Right ventricle myocardium inferior (tissue), 1 donor: Measurements from ENCODE around the gene CCSER2. TPM values are rescaled to one million over a fixed set of nuclear protein-coding genes. Genes with fewer than 3 reads are reported as not detected.

Experiments
- ATAC-seq: fragments of 200-7000 bp; cut with Tn5 transposase; one replicate; pipeline ENCODE4 v1.9.1; 2020; ENCODE audit warnings: mild to moderate bottlenecking, moderate library complexity
- DNase-seq: peaks from one replicate; pipeline ENCODE4 v3.0.0; 2021; ENCODE audit errors: missing footprints
- intact Hi-C: fragments of 100-400 bp; cut with DNase I; formaldehyde crosslinking; loops from one replicate; pipeline ENCODE4 v1.11.0; 2022
- total RNA-seq: library from RNA; stranded (reverse); fragmentation: NEBNext Ultra II Directional; extraction: Animal tissue kit (Norgen Biotek cat#: 25700); gene quantifications from one replicate; pipeline ENCODE4 v1.2.1, GENCODE V29; 2021
- donor health status: DM: no; HTN: yes; CAD: no; lungs with severe emphysema.

Gene CCSER2
- total RNA-seq, 1 donor from 2014 or later = 163 TPM

DNA sequence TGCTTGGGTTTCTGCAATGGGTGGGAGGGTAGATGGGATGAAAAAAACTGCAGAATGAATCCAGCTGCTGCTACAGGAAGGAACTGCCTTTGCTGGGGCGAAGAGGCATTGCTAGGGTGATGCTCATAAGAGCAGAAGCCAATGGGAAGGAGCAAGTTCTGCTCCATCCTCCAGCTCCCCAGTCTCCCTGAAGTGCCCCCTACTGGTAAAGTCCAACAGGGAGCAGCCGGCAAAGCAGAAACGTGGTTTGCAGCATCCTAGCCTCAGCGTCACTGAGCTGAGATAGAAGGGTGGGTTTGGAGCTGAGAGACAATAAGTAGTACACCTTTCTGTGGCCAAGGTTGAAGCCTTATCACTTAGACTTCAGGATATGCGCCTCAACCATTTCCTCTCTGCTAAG lies 220.5 kb downstream of the CCSER2 start:
- DNase-seq (no peak), ATAC-seq (no peak)
- intact Hi-C loops = loop anchor here (10.0 kb wide), 1 partner anchor 1826 kb away; no protein-coding TSS in a partner anchor

DNA sequence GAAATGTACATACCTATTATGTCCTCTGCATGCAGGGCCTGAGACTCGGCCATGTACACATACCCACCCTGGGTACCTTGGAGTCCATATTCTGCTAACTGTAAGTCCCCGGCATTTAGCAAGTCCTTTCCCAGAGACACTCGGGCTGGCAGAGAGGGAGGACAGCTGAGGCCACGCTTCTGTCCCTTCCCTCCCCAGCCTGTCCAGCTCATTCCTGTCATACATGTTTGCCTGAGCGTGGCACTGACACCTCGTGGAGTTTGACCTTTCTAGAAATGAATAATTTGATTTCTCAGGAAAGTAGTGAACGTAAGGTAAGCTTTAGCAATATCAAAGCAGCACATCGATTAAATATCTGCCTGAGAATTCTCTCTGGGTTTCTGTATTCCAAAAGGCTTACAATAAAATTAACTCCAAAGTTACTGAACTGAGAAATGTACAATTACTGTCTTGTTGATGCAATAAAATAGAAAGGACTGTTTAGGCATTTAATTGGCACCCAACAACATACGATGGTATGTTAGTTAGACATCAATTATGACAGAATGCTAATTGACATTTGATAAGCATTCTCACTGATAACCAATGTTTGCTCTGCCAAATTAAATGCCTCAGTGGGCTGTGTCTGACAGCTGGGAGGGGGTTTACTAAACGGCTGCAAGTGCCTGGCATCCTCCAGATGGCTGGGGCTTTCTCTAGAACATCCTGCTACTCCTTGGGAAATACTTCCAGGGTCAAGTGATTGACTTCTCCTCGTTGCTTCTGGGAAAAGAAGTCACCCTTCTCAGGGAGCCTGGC lies 221.2 kb downstream of the CCSER2 start:
- intact Hi-C loops = loop anchor here (10.0 kb wide), 1 partner anchor 1825 kb away; no protein-coding TSS in a partner anchor
- no peak for ATAC-seq
- no peak for DNase-seq

DNA sequence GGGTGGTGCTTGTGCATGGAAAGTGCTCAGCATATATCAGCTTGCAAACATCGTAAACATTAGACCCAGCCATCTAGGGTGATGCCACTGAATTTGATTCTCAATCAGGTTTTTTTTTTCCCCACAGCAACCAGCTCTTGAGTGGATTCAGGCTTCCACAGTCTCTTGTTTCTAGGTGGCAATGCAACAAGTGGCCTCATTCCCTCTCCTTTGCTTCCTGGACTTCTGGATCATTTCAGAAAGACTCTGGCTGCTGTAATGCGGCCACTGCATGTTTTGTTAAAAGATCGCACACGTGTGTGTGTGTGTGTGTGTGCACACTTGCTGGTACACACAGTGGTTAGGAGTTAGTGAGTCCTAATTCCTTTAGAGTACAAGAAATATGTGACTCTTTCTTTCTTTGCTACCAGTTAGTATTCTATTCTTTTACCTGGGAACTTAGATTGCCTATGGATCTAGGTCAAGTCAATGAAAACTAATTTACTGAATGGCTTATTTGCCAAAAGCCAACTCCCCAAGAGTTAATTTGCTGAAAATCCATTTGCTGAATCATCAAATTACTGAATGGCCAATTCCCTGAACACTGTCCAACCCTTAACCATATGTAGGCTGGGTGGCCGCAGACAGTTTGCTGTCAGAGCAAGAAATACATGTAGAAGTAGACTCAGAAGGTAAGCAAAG lies 222.5 kb downstream of the CCSER2 start:
- ATAC-seq = no peak
- DNase-seq = no peak
- intact Hi-C loops = no loop called here

DNA sequence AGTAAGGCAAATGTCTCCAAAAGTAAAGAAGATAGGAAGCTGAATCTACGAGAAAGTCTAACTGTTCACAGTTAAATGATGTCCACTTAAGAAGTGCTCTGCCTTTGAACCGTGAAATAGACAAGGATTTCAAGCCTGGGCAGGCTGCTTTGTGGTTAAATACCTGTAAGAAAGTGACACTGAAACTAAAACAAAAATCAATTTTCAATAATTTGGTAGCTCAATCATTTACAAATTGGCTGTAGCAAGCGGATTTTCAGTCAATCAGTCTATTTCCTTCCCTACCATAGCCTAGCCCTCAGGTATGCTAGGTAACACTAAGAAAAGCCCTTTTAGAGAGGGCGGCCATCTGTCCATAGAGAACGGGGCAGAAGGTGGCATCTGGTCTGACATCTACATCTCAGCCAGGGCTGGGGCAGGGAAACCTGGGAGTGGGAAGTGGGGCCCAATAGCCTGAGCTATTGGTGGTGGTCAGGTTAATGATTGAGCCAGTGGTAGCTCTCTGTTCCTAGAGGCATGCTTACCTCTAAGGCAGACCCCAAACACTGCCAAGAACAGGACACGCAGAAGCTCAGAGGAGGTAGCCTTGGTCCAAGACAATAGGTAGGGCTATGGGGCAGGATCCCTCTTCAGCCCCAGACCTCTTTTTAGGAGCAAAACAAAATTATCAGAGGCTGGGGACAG lies 223.2 kb downstream of the CCSER2 start:
- intact Hi-C loops = no loop called here
- no peak for DNase-seq
- no peak for ATAC-seq

DNA sequence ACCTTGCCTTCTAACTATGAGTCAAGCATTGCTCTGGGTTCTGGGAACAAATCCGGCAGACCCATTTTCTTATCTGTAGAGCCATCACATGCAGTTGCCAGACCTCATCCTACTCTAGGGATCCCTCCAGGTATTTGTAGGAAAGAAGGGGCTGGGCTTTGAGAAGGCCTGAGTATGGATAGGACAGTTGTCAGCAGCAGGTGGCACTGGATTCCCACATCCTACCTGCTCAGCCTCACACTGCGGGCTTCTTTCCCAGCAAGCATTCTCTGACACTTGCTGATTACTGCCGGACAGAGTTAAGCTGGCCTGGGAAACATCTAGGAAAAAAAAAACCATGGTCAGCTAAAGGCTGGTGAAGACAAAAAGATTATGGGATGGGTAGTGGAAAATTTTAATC lies 224.1 kb downstream of the CCSER2 start:
- intact Hi-C loops = no loop called here
- ATAC-seq (no peak), DNase-seq (no peak)

DNA sequence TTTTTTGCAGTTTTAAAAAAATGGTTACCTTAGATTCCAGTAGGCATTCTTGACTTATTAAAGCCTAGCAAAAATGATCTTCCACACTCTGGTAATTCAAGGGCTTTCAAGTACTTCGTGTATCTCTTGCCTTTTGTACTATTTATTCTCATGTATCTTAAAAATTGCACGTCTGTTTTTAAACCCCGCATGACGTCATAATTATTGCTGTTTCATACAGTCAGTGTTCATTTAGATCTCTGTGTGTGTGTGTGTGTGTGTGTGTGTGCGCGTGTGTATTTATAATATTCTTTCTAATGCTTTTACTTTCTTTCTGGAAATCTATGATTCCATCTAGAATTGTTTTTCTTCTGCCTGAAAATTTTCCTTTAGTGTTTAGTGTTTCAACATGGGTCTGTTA lies 234.2 kb downstream of the CCSER2 start:
- intact Hi-C loops = no loop called here
- DNase-seq (no peak), ATAC-seq (no peak)

DNA sequence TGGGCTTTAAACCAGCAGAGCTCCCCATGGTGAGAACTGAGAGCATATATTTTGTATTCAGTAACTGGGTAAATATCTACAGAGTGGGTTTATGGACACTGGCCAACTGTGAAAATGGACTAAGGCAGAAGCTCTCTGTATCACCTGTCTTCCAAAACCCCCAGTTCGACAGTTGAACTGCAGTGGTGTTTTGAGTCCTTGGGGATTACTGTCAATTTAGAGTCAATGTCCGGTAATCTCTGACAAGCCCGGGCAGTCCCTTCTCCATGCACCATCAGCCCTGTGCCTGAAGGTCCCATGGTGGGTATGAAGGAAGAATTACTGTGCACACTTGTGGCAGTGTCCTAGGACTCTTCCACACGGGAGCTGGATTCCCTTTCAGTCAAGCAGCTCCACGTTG lies 235.0 kb downstream of the CCSER2 start:
- DNase-seq = no peak
- intact Hi-C loops = no loop called here
- ATAC-seq = no peak

DNA sequence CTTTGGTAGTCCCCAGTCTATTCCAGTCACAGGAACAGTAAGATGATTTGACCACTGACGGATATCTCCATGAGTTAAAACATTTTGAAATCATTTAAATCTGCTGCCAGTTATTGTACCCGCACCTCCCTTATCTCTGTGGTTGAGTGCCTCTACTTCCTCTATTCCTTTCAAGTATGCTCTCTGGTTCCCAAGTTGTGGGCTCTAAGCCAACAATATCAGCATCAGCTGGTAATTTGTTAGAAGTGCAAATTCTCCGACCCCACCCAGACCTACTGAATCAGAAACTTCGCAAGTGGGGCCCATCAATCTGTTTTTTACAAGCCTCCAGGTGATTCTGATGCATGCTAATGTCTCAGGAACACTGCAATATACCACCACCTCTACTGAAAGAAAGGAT lies 235.5 kb downstream of the CCSER2 start:
- no peak for ATAC-seq

DNA sequence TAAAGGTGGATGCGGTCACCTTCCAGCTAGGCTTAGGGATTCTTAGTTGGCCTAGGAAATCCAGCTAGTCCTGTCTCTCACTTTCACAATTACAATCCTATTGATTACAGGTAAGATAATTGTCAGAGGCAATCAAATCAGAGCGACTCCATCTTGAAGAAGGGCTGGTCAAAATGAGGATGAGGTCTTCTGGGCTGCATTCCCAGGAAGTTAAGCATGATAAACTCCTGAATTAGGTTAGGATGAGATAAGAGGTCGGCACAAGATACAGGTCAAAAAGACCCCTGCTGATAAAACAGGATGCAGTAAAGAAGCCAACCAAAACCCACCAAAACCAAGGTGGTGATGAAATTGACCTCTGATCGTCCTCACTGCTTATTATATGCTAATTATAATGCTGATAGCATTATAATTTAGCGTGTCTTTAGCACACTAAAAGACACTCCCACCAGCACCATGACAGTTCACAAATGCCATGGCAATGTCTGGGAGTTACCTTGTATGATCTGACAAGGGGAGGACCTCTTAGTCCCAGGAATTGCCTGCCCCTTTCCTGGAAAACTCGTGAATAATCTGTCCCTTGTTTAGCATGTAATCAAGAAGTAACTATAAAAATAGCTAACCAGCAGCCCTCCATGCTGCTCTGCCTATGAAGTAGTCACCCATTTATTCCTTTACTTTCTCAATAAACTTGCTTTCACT lies 237.6 kb downstream of the CCSER2 start:
- no peak for ATAC-seq
- DNase-seq = no peak
- intact Hi-C loops = no loop called here

More for the DNA sequence above, 235.5 kb downstream of the CCSER2 start:
- DNase-seq = no peak
- intact Hi-C loops = no loop called here

DNA sequence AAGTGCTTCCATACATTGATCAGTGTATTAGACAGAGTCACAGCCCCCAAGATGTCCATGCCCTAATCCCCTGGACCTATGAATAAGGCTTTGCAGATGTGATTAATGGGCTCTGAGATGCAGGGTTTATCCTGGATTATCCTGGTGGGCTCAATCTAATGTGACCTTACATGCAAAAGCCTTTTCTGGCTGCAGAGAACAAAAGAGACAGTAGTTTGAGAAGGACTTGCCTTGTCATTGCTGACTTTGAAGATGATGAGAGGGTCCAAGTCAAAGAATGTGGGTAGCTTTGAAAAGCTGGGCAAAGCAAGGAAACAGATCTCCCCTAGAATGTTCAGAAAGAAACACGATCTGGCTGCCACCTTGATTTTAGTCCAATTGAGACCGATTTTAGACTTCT lies 238.7 kb downstream of the CCSER2 start:
- intact Hi-C loops = no loop called here
- ATAC-seq = no peak

More for the DNA sequence above, 238.7 kb downstream of the CCSER2 start:
- DNase-seq = no peak

Other genes starting within 250 kb of the CCSER2 start
- 383 TPM for gene GHITM, start 189.1 kb upstream of the CCSER2 start, total RNA-seq
- not detected for gene GPR15LG, start 154.8 kb upstream of the CCSER2 start, total RNA-seq
- gene CDHR1, start 134.1 kb upstream of the CCSER2 start, total RNA-seq = 0.65 TPM
- gene LRIT2, start 103.0 kb upstream of the CCSER2 start, total RNA-seq = not detected
- not detected for gene LRIT1, start 87.0 kb upstream of the CCSER2 start, total RNA-seq
- 1.9 TPM for gene RGR, start 83.5 kb upstream of the CCSER2 start, total RNA-seq